IMR-90 (cell line): ENCODE measurements around the gene FAM149B1. TPM values are rescaled to one million over a fixed set of nuclear protein-coding genes. Genes with fewer than 3 reads are reported as not detected.

Source experiments
- ATAC-seq: fragments of 200-7000 bp; cut with Tn5 transposase; 2 replicates; pipeline ENCODE4 v1.9.1; 2020; ENCODE audit warnings: low read depth, mild to moderate bottlenecking, moderate library complexity
- BruUV-seq: library from RNA; stranded (reverse); fragments of 400-500 nt; replicated peaks from 2 replicates; lab custom pipeline; 2021; lab: Mats Ljungman, UMichigan
- CTCF ChIA-PET: fragments of 300-600 bp; formaldehyde crosslinking; extraction: SDS; loops from one replicate; lab custom pipeline; 2021; ENCODE audit warnings: antibody characterized with exemption; lab: Yijun Ruan, JAX
- POLR2A ChIA-PET: fragments of 300-600 bp; sonication (Branson Sonifier 250); formaldehyde crosslinking; loops from one replicate; lab custom pipeline; 2022; ENCODE audit warnings: antibody characterized with exemption; ENCODE audit not compliant: unreplicated experiment; lab: Charles Lee
- DNase-seq: peaks from one replicate; pipeline ENCODE4 v3.0.0; 2013
- H2AFZ ChIP-seq: replicated peaks from 2 replicates; pipeline ENCODE3; 2013; ENCODE audit warnings: low read length, mild to moderate bottlenecking; ENCODE audit not compliant: poor library complexity
- H2AK5ac ChIP-seq: 2 replicates; pipeline ENCODE4 v1.6.1; 2013; ENCODE audit warnings: low read depth, low read length, inconsistent platforms
- H2AK9ac ChIP-seq: replicated peaks from 2 replicates; pipeline ENCODE3; 2013; ENCODE audit warnings: mild to moderate bottlenecking, low read depth, low read length, moderate library complexity; ENCODE audit not compliant: poor library complexity
- H2BK120ac ChIP-seq: 2 replicates; pipeline ENCODE4 v1.6.1; 2013; ENCODE audit warnings: low read depth, low read length, inconsistent platforms
- H2BK15ac ChIP-seq: 3 replicates; pipeline ENCODE4 v1.6.1; 2013; ENCODE audit warnings: low read depth, low read length, inconsistent platforms
- H2BK20ac ChIP-seq: 2 replicates; pipeline ENCODE4 v1.6.1; 2013; ENCODE audit warnings: low read depth, mild to moderate bottlenecking, inconsistent platforms, low read length, moderate library complexity
- H2BK5ac ChIP-seq: 2 replicates; pipeline ENCODE4 v1.6.1; 2013; ENCODE audit warnings: mild to moderate bottlenecking, low read depth, low read length, inconsistent platforms; ENCODE audit not compliant: poor library complexity, severe bottlenecking
- H3K14ac ChIP-seq: replicated peaks from 2 replicates; pipeline ENCODE4 v1.6.1; 2013; ENCODE audit warnings: low read depth, low read length, inconsistent platforms
- H3K18ac ChIP-seq: 2 replicates; pipeline ENCODE4 v1.6.1; 2013; ENCODE audit warnings: low read depth, low read length, control low read depth
- H3K23ac ChIP-seq: 2 replicates; pipeline ENCODE4 v1.6.1; 2013; ENCODE audit warnings: low read depth, low read length, inconsistent platforms
- H3K27ac ChIP-seq: 2 replicates; pipeline ENCODE4 v1.5.1; 2013; ENCODE audit warnings: mild to moderate bottlenecking, control low read depth, low read length; ENCODE audit not compliant: insufficient read depth
- H3K27me3 ChIP-seq: 2 replicates; pipeline ENCODE4 v1.6.1; 2013; ENCODE audit warnings: low read length; ENCODE audit not compliant: control insufficient read depth, insufficient read depth
- H3K36me3 ChIP-seq: 2 replicates; pipeline ENCODE4 v1.6.1; 2013; ENCODE audit warnings: low read length, mixed read lengths; ENCODE audit not compliant: control insufficient read depth, insufficient read depth
- H3K4ac ChIP-seq: 2 replicates; pipeline ENCODE4 v1.6.1; 2013; ENCODE audit warnings: low read depth, low read length, inconsistent platforms
- H3K4me1 ChIP-seq: 2 replicates; pipeline ENCODE4 v1.6.1; 2013; ENCODE audit warnings: low read length, mixed read lengths; ENCODE audit not compliant: control insufficient read depth, insufficient read depth
- H3K4me2 ChIP-seq: 2 replicates; pipeline ENCODE4 v1.6.1; 2013; ENCODE audit warnings: low read depth, mild to moderate bottlenecking, control low read depth, low read length, moderate library complexity
- H3K4me3 ChIP-seq: 2 replicates; pipeline ENCODE4 v1.5.1; 2013; ENCODE audit warnings: low read depth, mild to moderate bottlenecking, control low read depth, low read length, moderate library complexity; ENCODE audit not compliant: insufficient read depth
- H3K56ac ChIP-seq: 2 replicates; pipeline ENCODE4 v1.6.1; 2013; ENCODE audit warnings: low read length, inconsistent platforms; ENCODE audit not compliant: insufficient read depth; ENCODE audit errors: extremely low read depth
- H3K79me1 ChIP-seq, 2 experiments: 2 replicates each; pipeline ENCODE4 v1.6.1; 2013; ENCODE audit warnings: low read length in 2 of 2, inconsistent platforms in 1 of 2, low read depth in 1 of 2
- H3K9ac ChIP-seq: 2 replicates; pipeline ENCODE4 v1.6.1; 2013; ENCODE audit warnings: low read depth, low read length, control low read depth
- H3K9me1 ChIP-seq: 2 replicates; pipeline ENCODE4 v1.6.1; 2013; ENCODE audit warnings: low read length, inconsistent platforms; ENCODE audit not compliant: insufficient read depth
- H3K9me3 ChIP-seq: 2 replicates; pipeline ENCODE4 v1.6.1; 2013; ENCODE audit warnings: low read length; ENCODE audit not compliant: control insufficient read depth, insufficient read depth
- H4K20me1 ChIP-seq: 2 replicates; pipeline ENCODE4 v1.6.1; 2013; ENCODE audit warnings: low read length, inconsistent platforms; ENCODE audit not compliant: insufficient read depth
- H4K5ac ChIP-seq: 2 replicates; pipeline ENCODE4 v1.6.1; 2013; ENCODE audit warnings: mild to moderate bottlenecking, low read depth, low read length, control low read depth
- H4K8ac ChIP-seq, 2 experiments: 2 replicates each; pipeline ENCODE4 v1.6.1; 2013; ENCODE audit warnings: low read depth in 2 of 2, low read length in 2 of 2, control low read depth in 1 of 2, inconsistent platforms in 1 of 2
- H4K91ac ChIP-seq: 2 replicates; pipeline ENCODE4 v1.6.1; 2013; ENCODE audit warnings: low read depth, low read length, inconsistent platforms; ENCODE audit not compliant: insufficient read depth
- CHD1 ChIP-seq: IDR thresholded peaks from 2 replicates; pipeline ENCODE4 v1.6.1; 2012; ENCODE audit warnings: low read depth, low read length, improper control_type of control experiment
- FOS ChIP-seq: fragments of 150-350 bp; IDR thresholded peaks from 2 replicates; pipeline ENCODE4 v1.6.1; 2016; ENCODE audit warnings: low read depth, low read length
- MXI1 ChIP-seq: IDR thresholded peaks from 2 replicates; pipeline ENCODE4 v1.6.1; 2012; ENCODE audit warnings: low read depth, mild to moderate bottlenecking, low read length, moderate library complexity, borderline replicate concordance
- POLR2A ChIP-seq: IDR thresholded peaks from 2 replicates; pipeline ENCODE4 v1.6.1; 2012; ENCODE audit warnings: mild to moderate bottlenecking, low read depth, low read length
- RAD21 ChIP-seq: IDR thresholded peaks from 2 replicates; pipeline ENCODE4 v1.6.1; 2012; ENCODE audit warnings: low read length, improper control_type of control experiment
- RCOR1 ChIP-seq: IDR thresholded peaks from 2 replicates; pipeline ENCODE4 v1.6.1; 2012; ENCODE audit warnings: mild to moderate bottlenecking, low read length, improper control_type of control experiment; ENCODE audit not compliant: insufficient replicate concordance
- USF2 ChIP-seq: fragments of 150-350 bp; IDR thresholded peaks from 2 replicates; pipeline ENCODE4 v1.6.1; 2017; ENCODE audit warnings: mild to moderate bottlenecking, antibody characterized with exemption, low read length, low read depth
- WGBS, 2 experiments: methylation state at CpG; one replicate each; pipeline versions ENCODE4 v1.1.5 to v1.1.7; 2013; ENCODE audit warnings: missing lambda C conversion rate in 2 of 2; ENCODE audit not compliant: insufficient read length in 1 of 2; ENCODE audit errors: extremely low coverage in 2 of 2; 5-methylcytosine and 5-hydroxymethylcytosine counted together
- dilution Hi-C: fragments of 300-500 bp; cut with HindIII; formaldehyde crosslinking; loops from one replicate; pipeline ENCODE4 v1.14.3; 2018; ENCODE audit warnings: low sequenced_read_pairs; ENCODE audit not compliant: unreplicated experiment
- in situ Hi-C: fragments of 300-500 bp; cut with MboI; formaldehyde crosslinking; loops from 3 replicates; pipeline ENCODE4 v1.14.3; 2019; ENCODE audit warnings: low sequenced_read_pairs, inconsistent platforms, mixed read lengths
- intact Hi-C: fragments of 100-400 bp; cut with micrococcal nuclease; formaldehyde crosslinking; loops from 2 replicates; pipeline ENCODE4 v1.10.0; 2022
- polyA plus RNA-seq, 3 experiments: library from polyadenylated mRNA; depleted of rRNA; stranded (reverse); fragments of >200 nt; gene quantifications; 2 replicates each; pipeline ENCODE4 v1.2.3, GENCODE V29; 2012; ENCODE audit warnings: low replicate concordance in 1 of 3
- total RNA-seq: library from RNA; depleted of rRNA; stranded (reverse); fragments of >200 nt; gene quantifications from 2 replicates; pipeline ENCODE4 v1.2.3, GENCODE V29; 2012
- TF ChIP-seq, protein P1 (sequence below): conservative IDR thresholded peaks from 2 replicates; pipeline ENCODE4 v1.5.1; 2012; ENCODE audit warnings: mild to moderate bottlenecking, low read depth, low read length, improper control_type of control experiment
- TF ChIP-seq, protein P2 (sequence below): fragments of 150-350 bp; IDR thresholded peaks from 2 replicates; pipeline ENCODE4 v1.6.1; 2016; ENCODE audit warnings: low read depth, mild to moderate bottlenecking, low read length, moderate library complexity, borderline replicate concordance

The FAM149B1 gene
- total and polyA plus RNA-seq, 2 of the 4 experiments (the other 2 are of a cell fraction): 21.7 to 28.3 TPM

DNA sequence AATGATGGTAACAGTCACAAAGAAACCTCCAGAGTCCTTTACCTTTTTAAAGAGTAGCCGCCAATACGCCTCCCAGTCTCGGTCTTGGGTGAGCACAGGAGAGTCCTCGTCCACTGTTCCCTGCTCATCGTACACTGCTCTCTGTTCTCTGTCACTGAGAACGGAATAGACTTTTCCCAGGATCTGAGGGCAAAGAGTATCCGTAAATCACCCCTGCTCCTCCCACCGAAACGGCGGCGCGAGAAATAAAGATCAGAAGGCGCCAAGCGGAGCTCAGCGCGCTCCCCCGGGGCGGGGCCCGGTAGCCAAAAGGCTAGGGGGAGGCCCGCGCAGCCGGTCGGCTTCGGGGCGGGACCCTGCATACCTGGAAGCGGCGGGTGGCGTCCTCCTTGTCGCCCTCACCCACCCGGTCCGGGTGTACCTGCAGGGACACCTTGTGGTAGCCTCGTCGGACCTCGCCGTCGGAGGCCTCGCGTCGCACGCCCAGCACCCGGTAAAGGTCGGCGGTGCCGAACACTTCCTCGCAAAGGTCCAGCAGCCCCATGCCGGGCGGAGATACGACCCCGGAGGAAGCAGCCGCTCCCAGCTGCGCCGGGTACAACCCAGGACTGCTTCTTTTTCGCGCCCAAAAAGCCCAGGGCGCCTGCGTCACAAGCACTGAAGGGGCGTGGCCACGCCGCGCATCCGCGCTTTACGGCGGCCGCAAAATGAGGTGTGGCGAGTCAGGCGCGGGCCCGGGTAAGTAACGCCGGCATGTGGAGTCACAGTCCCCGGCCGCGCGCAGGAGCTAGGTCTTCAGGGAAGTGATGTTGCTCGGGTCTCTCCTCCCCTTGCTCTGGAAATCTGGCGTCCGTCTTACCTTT, 79.0 kb downstream of the FAM149B1 start, which contains the start of gene DNAJC9:
DNAJC9 (minus strand) TSS at position 610 of the 863 bp plus-strand sequence; CDS start at position 544, 66 bp downstream.
- dilution Hi-C loops: no loop called here
- POLR2A ChIA-PET: interaction anchor here (0.6 kb wide), 1 partner anchor 32 kb away, joined by 3 read pairs; no protein-coding TSS in a partner anchor

More for the DNA sequence above, 79.0 kb downstream of the FAM149B1 start, which contains the start of gene DNAJC9:
- H3K4me3 ChIP-seq: peak within 1 kb of the TSS; percentile 88
- peaks cover 18% of the 10 kb centered on the region for H3K36me3 ChIP-seq
- H4K8ac ChIP-seq: peak within 1 kb of the TSS; percentile 85 to 95
- H2AFZ ChIP-seq: peak within 1 kb of the TSS; percentile 88
- H3K9ac ChIP-seq: peak within 1 kb of the TSS; percentile 83
- ATAC-seq (peak; percentile 89), DNase-seq (peak; percentile 90)
- peak within 1 kb of the TSS; percentile 70 for H3K4ac ChIP-seq
- H4K91ac ChIP-seq: peak within 1 kb of the TSS; percentile 39
- no TSS peak for BruUV-seq
- H3K56ac ChIP-seq: peak within 1 kb of the TSS; percentile 83
- H3K4me1 ChIP-seq: peaks cover 10% of the 10 kb centered on the region
- H2BK120ac ChIP-seq: no peak within 1 kb of the TSS
- H3K27ac ChIP-seq: peak within 1 kb of the TSS; percentile 77
- no peak within 1 kb of the TSS for H2BK15ac ChIP-seq
- H2BK20ac ChIP-seq: no peak within 1 kb of the TSS
- intact Hi-C loops (no loop called here), in situ Hi-C loops (no loop called here)
- H3K18ac ChIP-seq: no peak within 1 kb of the TSS; the same call in 1 of the 2 replicates
- peak within 1 kb of the TSS; percentile 36 for H4K5ac ChIP-seq
- CTCF ChIA-PET: interaction anchor here (0.6 to 1.2 kb wide), 2 partner anchors 17 to 36 kb away, joined by 3 read pairs; no protein-coding TSS in a partner anchor
- peak within 1 kb of the TSS; percentile 81 for H3K14ac ChIP-seq
- H2AK5ac ChIP-seq: peak within 1 kb of the TSS; percentile 50; the same call in 1 of the 2 replicates
- peak within 1 kb of the TSS; percentile 95 for H3K4me2 ChIP-seq
- H2BK5ac ChIP-seq: peak within 1 kb of the TSS; percentile 63
- H3K9me1 ChIP-seq: peaks cover 3% of the 10 kb centered on the region; the same call in 1 of the 2 replicates
- 0% methylated on average over 27 of the region's 78 CpGs; no CpG with 5 or more reads in 1 of the 2 experiments for WGBS, 2 experiments
- H4K20me1 ChIP-seq: no peaks in the 10 kb centered on the region
- H3K27me3 ChIP-seq: no peaks in the 10 kb centered on the region
- H3K79me1 ChIP-seq: peaks cover 19 to 44% of the 10 kb centered on the region in 2 experiments
- TF ChIP-seq RAD21: no peak
- TF ChIP-seq USF2: peak; percentile 62
- TF ChIP-seq RCOR1: no peak
- TF ChIP-seq CHD1: no peak
- no peak for TF ChIP-seq FOS
- peak; percentile 90 for TF ChIP-seq POLR2A
- TF ChIP-seq, protein P1, sequence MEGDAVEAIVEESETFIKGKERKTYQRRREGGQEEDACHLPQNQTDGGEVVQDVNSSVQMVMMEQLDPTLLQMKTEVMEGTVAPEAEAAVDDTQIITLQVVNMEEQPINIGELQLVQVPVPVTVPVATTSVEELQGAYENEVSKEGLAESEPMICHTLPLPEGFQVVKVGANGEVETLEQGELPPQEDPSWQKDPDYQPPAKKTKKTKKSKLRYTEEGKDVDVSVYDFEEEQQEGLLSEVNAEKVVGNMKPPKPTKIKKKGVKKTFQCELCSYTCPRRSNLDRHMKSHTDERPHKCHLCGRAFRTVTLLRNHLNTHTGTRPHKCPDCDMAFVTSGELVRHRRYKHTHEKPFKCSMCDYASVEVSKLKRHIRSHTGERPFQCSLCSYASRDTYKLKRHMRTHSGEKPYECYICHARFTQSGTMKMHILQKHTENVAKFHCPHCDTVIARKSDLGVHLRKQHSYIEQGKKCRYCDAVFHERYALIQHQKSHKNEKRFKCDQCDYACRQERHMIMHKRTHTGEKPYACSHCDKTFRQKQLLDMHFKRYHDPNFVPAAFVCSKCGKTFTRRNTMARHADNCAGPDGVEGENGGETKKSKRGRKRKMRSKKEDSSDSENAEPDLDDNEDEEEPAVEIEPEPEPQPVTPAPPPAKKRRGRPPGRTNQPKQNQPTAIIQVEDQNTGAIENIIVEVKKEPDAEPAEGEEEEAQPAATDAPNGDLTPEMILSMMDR: no peak
- TF ChIP-seq, protein P2, sequence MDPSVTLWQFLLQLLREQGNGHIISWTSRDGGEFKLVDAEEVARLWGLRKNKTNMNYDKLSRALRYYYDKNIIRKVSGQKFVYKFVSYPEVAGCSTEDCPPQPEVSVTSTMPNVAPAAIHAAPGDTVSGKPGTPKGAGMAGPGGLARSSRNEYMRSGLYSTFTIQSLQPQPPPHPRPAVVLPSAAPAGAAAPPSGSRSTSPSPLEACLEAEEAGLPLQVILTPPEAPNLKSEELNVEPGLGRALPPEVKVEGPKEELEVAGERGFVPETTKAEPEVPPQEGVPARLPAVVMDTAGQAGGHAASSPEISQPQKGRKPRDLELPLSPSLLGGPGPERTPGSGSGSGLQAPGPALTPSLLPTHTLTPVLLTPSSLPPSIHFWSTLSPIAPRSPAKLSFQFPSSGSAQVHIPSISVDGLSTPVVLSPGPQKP: no peak
- TF ChIP-seq MXI1: peak; percentile 85
- peak within 1 kb of the TSS; percentile 77 for H2AK9ac ChIP-seq
- H3K23ac ChIP-seq: peak within 1 kb of the TSS; percentile 97
- no peaks in the 10 kb centered on the region for H3K9me3 ChIP-seq
